ENCODE results near the gene ATP11A.
"Not testable (repeated sequence)": the region's sequence is repeated elsewhere in the genome, so short reads cannot be mapped to it uniquely, and the experiment has no call there.

The ATP11A gene

GRCh38 chr13:112671359-112671758, 18.5 kb upstream of the ATP11A start:
- peak; percentile 14 for DNase-seq

- DNase-seq: no peak
Observed at GRCh38 chr13:112672651-112673284, 17.1 kb upstream of the ATP11A start.

GRCh38 chr13:112674412-112675365, 15.1 kb upstream of the ATP11A start:
- peak; percentile 16 for DNase-seq

- DNase-seq: peak; percentile 19
Observed at GRCh38 chr13:112675366-112675756, 14.5 kb upstream of the ATP11A start.

- not testable (repeated sequence) for DNase-seq
Observed at GRCh38 chr13:112677421-112677962, 12.3 kb upstream of the ATP11A start.

GRCh38 chr13:112679381-112679780, 10.5 kb upstream of the ATP11A start:
- DNase-seq: peak; percentile 6

- DNase-seq: peak; percentile 14
Observed at GRCh38 chr13:112679932-112680677, 9.7 kb upstream of the ATP11A start.

- DNase-seq: peak; percentile 7
Observed at GRCh38 chr13:112680741-112681360, 9.0 kb upstream of the ATP11A start.

GRCh38 chr13:112683581-112683980, 6.3 kb upstream of the ATP11A start:
- peak; percentile 14 for DNase-seq

- DNase-seq: peak; percentile 17
Observed at GRCh38 chr13:112684071-112684845, 5.6 kb upstream of the ATP11A start.

GRCh38 chr13:112685189-112685805, 4.5 kb upstream of the ATP11A start:
- DNase-seq: peak; percentile 13

- peak; percentile 5 for DNase-seq
Observed at GRCh38 chr13:112685896-112686295, 3.9 kb upstream of the ATP11A start.

GRCh38 chr13:112686364-112686763, 3.5 kb upstream of the ATP11A start:
- DNase-seq: peak; percentile 20

- no peak for DNase-seq
Observed at GRCh38 chr13:112686987-112687386, 2.9 kb upstream of the ATP11A start.

- DNase-seq: no peak
Observed at GRCh38 chr13:112687836-112688559, 1.8 kb upstream of the ATP11A start.

GRCh38 chr13:112688560-112689302, 1.1 kb upstream of the ATP11A start:
- peak; percentile 77 for DNase-seq

- peak; percentile 46 for DNase-seq
Observed at GRCh38 chr13:112690283-112690929, 568 bp downstream of the ATP11A start.

GRCh38 chr13:112692104-112692503, 2.3 kb downstream of the ATP11A start:
- DNase-seq: no peak

GRCh38 chr13:112692586-112692985, 2.7 kb downstream of the ATP11A start:
- no peak for DNase-seq

All from stimulated activated CD8-positive, alpha-beta memory T cell treated with anti-CD3 and anti-CD28 coated beads, Interleukin-4, amount 100 ng/mL, for 48 hours (primary cell).